Transverse colon (tissue), 4 donors: ENCODE data around the gene TRMT5. TPM values are rescaled to one million over a fixed set of nuclear protein-coding genes. Genes with fewer than 3 reads are reported as not detected.

ENCODE experiments used
- DNase-seq: peaks from one replicate; pipeline ENCODE4 v3.0.0-alpha.2; 2019
- H3K27ac ChIP-seq, 4 donors: fragments of 200-600 bp; sonication (generic); 2 replicates each; pipeline ENCODE4 v1.5.1; 2016 to 2018; ENCODE audit warnings: inconsistent platforms in 4 of 4
- H3K27me3 ChIP-seq: fragments of 200-600 bp; sonication (generic); 2 replicates; pipeline ENCODE4 v1.5.1; 2017; ENCODE audit warnings: inconsistent platforms
- H3K36me3 ChIP-seq, 4 donors: fragments of 200-600 bp; sonication (generic); 2 replicates each; pipeline ENCODE4 v1.5.1; 2017 to 2019; ENCODE audit warnings: inconsistent platforms in 4 of 4
- H3K4me1 ChIP-seq, 4 donors: fragments of 200-600 bp; sonication (generic); 2 replicates each; pipeline ENCODE4 v1.5.1; 2017 to 2020; ENCODE audit warnings: inconsistent platforms in 4 of 4
- H3K4me3 ChIP-seq, 4 donors: fragments of 200-600 bp; sonication (generic); 1 replicate in 1 of 4; 2 replicates in 3 of 4; pipeline versions ENCODE4 v1.5.1 to v1.6.1; 2017 to 2019; ENCODE audit warnings: inconsistent platforms in 4 of 4
- H3K9me3 ChIP-seq, 2 donors: fragments of 200-600 bp; sonication (generic); 2 replicates each; pipeline ENCODE4 v1.5.1; 2017 to 2019; ENCODE audit warnings: inconsistent platforms in 2 of 2
- EP300 ChIP-seq: sonication (generic); formaldehyde crosslinking; IDR thresholded peaks from one replicate; pipeline ENCODE4 v1.6.1; 2017; ENCODE audit warnings: antibody characterized with exemption, low read depth
- POLR2A ChIP-seq: fragments of 450-650 bp; IDR thresholded peaks from one replicate; pipeline ENCODE4 v1.6.1; 2016; ENCODE audit warnings: antibody characterized with exemption, mild to moderate bottlenecking, moderate library complexity
- POLR2AphosphoS5 ChIP-seq, 3 donors: sonication (generic); formaldehyde crosslinking; IDR thresholded peaks; one replicate each; pipeline ENCODE4 v1.6.1; 2016; ENCODE audit warnings: antibody characterized with exemption in 3 of 3
- WGBS, 2 donors: methylation state at CpG; one replicate each; pipeline ENCODE4 v1.1.5; 2018; ENCODE audit warnings: low coverage in 1 of 2; 5-methylcytosine and 5-hydroxymethylcytosine counted together
- in situ Hi-C, 4 donors: fragments of 200-750 bp; cut with MboI; loops; one replicate each; pipeline versions ENCODE4 v1.15.0 to v1.15.1; 2017; ENCODE audit warnings: low sequenced_read_pairs in 3 of 4, low pct_ligation_motif_present in 1 of 4, low pct_unique_long_range_greater_than_20kb in 1 of 4
- intact Hi-C: fragments of 100-400 bp; cut with DNase I; formaldehyde crosslinking; loops from one replicate; pipeline ENCODE4 v1.15.1; 2023; ENCODE audit warnings: low total_unique reads
- total RNA-seq, 4 donors: library from RNA; depleted of rRNA; stranded (reverse); fragments of >200 nt; gene quantifications; one replicate each; pipeline ENCODE4 v1.1.0, GENCODE V29; 2016
- TF ChIP-seq, protein P1 (sequence below), 5 experiments: fragments of 200-600 bp in 3 of 5; fragments of 450-650 bp in 2 of 5; sonication (generic) in 3 of 5; IDR thresholded peaks; 1 replicate in 2 of 5; 2 replicates in 3 of 5; pipeline ENCODE4 v1.5.1; 2016 to 2017; ENCODE audit warnings: antibody characterized with exemption in 5 of 5, inconsistent platforms in 3 of 5, mild to moderate bottlenecking in 2 of 5, moderate library complexity in 1 of 5

TRMT5 gene
- total RNA-seq, 4 donors from 2014 or later: 0.75 to 13.5 (median 6.5) TPM

DNA sequence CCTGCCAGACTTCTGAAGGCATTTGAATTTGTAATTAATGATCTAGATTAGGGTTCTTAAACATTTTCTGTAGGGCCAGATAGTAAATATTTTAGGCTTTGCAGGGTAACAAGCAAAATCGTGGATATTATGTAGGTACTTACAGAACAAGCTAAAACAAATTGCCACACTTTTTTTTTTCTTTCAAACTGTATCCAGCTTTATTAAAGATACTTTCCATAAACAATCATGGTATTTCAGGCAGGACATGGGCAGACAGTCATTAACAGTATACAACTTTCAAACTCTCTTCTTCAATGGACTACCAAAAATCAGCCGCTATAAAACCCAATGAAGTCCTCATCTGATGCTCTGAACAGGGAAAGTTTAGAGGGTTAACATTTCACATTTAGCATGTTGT lies 9.6 kb downstream of the TRMT5 start:
- DNase-seq: no peak
- 33 to 34% methylated on average over 2 of the region's 2 CpGs for WGBS, 2 donors
- H3K4me3 ChIP-seq: no peak overlapping the region
- H3K4me1 ChIP-seq: no peaks in the 10 kb centered on the region
- no peaks in the 10 kb centered on the region for H3K9me3 ChIP-seq
- no peaks in the 10 kb centered on the region for H3K27me3 ChIP-seq
- in situ Hi-C loops: no loop called here
- H3K27ac ChIP-seq: no peak overlapping the region
- intact Hi-C loops: no loop called here
- no peaks in the 10 kb centered on the region for H3K36me3 ChIP-seq
- TF ChIP-seq POLR2A (no peak), EP300 (no peak), POLR2AphosphoS5 (IDR thresholded peaks at IDR 0.05) (no peak)
- TF ChIP-seq, protein P1, sequence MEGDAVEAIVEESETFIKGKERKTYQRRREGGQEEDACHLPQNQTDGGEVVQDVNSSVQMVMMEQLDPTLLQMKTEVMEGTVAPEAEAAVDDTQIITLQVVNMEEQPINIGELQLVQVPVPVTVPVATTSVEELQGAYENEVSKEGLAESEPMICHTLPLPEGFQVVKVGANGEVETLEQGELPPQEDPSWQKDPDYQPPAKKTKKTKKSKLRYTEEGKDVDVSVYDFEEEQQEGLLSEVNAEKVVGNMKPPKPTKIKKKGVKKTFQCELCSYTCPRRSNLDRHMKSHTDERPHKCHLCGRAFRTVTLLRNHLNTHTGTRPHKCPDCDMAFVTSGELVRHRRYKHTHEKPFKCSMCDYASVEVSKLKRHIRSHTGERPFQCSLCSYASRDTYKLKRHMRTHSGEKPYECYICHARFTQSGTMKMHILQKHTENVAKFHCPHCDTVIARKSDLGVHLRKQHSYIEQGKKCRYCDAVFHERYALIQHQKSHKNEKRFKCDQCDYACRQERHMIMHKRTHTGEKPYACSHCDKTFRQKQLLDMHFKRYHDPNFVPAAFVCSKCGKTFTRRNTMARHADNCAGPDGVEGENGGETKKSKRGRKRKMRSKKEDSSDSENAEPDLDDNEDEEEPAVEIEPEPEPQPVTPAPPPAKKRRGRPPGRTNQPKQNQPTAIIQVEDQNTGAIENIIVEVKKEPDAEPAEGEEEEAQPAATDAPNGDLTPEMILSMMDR (IDR thresholded peaks at IDR 0.05): no peak

DNA sequence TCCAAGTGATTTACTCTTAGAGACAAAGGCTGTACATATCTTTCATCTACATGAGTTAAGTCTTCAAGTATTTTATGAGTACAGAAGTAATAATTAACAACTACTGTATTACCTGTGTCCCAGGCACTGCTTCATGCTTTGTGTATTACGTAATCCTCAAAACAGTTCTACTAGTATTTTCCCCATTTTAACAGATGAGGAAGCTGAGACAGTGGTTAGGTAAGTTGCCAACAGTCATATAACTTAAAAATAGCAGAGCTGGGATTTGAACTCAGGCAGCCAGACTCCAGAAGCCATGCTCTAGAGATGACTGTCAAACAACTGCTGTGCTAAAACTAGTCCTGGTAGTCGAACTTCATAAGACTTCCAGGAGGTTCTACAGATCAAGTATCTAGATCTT lies 10.7 kb downstream of the TRMT5 start:
- 57 to 88% methylated on average over 1 to 2 of the region's 2 CpGs for WGBS, 2 donors

DNA sequence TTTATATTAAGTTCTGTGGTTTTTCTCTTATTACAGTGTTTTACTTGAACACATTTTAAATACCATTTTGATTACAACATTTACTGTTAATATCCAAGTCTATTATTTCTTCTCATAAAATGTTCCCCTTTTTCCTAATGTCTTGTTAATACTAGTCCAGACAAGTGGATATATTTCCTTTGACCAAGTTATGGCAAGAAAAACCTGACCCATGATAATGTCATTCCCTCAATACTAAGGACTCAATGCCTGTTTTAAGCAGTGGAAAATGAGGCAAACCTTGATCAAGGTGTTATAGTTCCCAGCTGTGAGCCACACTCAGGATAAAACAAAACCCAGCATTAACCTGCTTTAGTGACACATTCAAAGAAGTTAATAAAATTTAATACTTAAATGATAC lies 12.2 kb downstream of the TRMT5 start:
- in situ Hi-C loops (no loop called here), intact Hi-C loops (no loop called here)
- Histone ChIP-seq H3K36me3 (no peaks in the 10 kb centered on the region), H3K27me3 (no peaks in the 10 kb centered on the region), H3K9me3 (no peaks in the 10 kb centered on the region), H3K4me1 (peaks cover 0 to 7% (median 1%) of the 10 kb centered on the region in 4 donors), H3K4me3 (no peak overlapping the region), H3K27ac (no peak overlapping the region)
- DNase-seq: no peak
- no peak for TF ChIP-seq POLR2A
- TF ChIP-seq, protein P1 (IDR thresholded peaks at IDR 0.05): no peak
- no peak for TF ChIP-seq POLR2AphosphoS5 (IDR thresholded peaks at IDR 0.05)
- TF ChIP-seq EP300: no peak

More for the DNA sequence above, 10.7 kb downstream of the TRMT5 start:
- no peak for DNase-seq
- Histone ChIP-seq H3K27me3 (no peaks in the 10 kb centered on the region), H3K36me3 (no peaks in the 10 kb centered on the region), H3K4me3 (no peak overlapping the region), H3K9me3 (no peaks in the 10 kb centered on the region), H3K27ac (no peak overlapping the region), H3K4me1 (peaks cover 0 to 3% (median 0%) of the 10 kb centered on the region in 4 donors)
- in situ Hi-C loops: no loop called here
- TF ChIP-seq EP300 (no peak), POLR2AphosphoS5 (IDR thresholded peaks at IDR 0.05) (no peak), POLR2A (no peak)
- TF ChIP-seq, protein P1 (IDR thresholded peaks at IDR 0.05): no peak
- intact Hi-C loops: no loop called here

DNA sequence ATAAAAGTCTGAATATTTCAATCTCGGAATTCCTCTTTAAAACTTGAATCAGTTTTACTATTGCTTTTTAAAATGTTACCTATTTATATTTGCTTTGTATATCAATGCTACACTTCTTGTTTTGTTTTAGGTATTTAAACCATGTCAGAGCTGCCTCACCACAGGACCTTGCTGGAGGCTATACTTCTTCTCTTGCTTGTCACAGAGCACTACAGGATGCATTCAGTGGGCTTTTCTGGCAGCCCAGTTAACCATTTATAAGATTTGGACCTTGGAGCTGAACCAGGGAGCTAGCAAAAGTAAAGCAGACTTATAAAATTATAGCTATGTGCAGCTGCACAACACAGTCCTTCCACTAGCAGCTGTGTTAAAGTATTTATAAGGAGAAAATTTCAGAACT lies 12.8 kb downstream of the TRMT5 start:
- in situ Hi-C loops (no loop called here), intact Hi-C loops (no loop called here)
- Histone ChIP-seq H3K36me3 (no peaks in the 10 kb centered on the region), H3K4me1 (peaks cover 0 to 7% (median 1%) of the 10 kb centered on the region in 4 donors), H3K4me3 (no peak overlapping the region), H3K27ac (no peak overlapping the region), H3K27me3 (no peaks in the 10 kb centered on the region), H3K9me3 (no peaks in the 10 kb centered on the region)
- WGBS, 2 donors: 89 to 100% methylated on average over 1 of the region's 1 CpG
- TF ChIP-seq POLR2AphosphoS5 (IDR thresholded peaks at IDR 0.05) (no peak), EP300 (no peak), POLR2A (no peak)
- TF ChIP-seq, protein P1 (IDR thresholded peaks at IDR 0.05): no peak
- no peak for DNase-seq
